NB4 (cell line): ENCODE measurements around the gene OTUB1.
A peak's percentile ranks its signal among the peaks of the same experiment; 100 is the strongest.

Experiments used
- DNase-seq: peaks from one replicate; pipeline ENCODE4 v3.0.0; 2010; ENCODE audit warnings: low read depth
- H3K4me3 ChIP-seq: one replicate; pipeline ENCODE4 v1.5.1; 2011; ENCODE audit warnings: mild to moderate bottlenecking, low read depth, low read length, moderate library complexity
- CTCF ChIP-seq: IDR thresholded peaks from one replicate; pipeline ENCODE4 v1.5.1; 2012; ENCODE audit warnings: low read depth, low read length
- MAX ChIP-seq: IDR thresholded peaks from 2 replicates; pipeline ENCODE4 v1.6.1; 2011; ENCODE audit warnings: low read depth, low read length
- MYC ChIP-seq: IDR thresholded peaks from 2 replicates; pipeline ENCODE4 v1.6.1; 2011; ENCODE audit warnings: low read depth, low read length
- POLR2A ChIP-seq: IDR thresholded peaks from 2 replicates; pipeline ENCODE4 v1.6.1; 2011; ENCODE audit warnings: mild to moderate bottlenecking; ENCODE audit not compliant: insufficient read length; ENCODE audit errors: extremely low read depth

Gene OTUB1

GRCh38 chr11:63985812-63986155 is 454 bp upstream of the OTUB1 start:
- DNase-seq = peak; percentile 73
- TF ChIP-seq MAX (0 out of 2 replicates have a peak, but pooled peaks have one; percentile 26), MYC (peak; percentile 45; the same call in 1 of the 2 replicates), CTCF (no peak)
- peak overlapping the region; percentile 80 for H3K4me3 ChIP-seq

GRCh38 chr11:63986932-63987513 is 785 bp downstream of the OTUB1 start:
- no peak for TF ChIP-seq POLR2A
- no peak for TF ChIP-seq MAX
- no peak for TF ChIP-seq CTCF
- no peak for TF ChIP-seq MYC
- DNase-seq = no peak
- peak overlapping the region; percentile 80 for H3K4me3 ChIP-seq

GRCh38 chr11:63991558-63991957 is 5.3 kb downstream of the OTUB1 start:
- no peak for DNase-seq
- TF ChIP-seq MAX (no peak), POLR2A (no peak), MYC (no peak), CTCF (no peak)
- H3K4me3 ChIP-seq = no peak overlapping the region

- no peak for TF ChIP-seq MYC
- TF ChIP-seq POLR2A = no peak
- TF ChIP-seq MAX = no peak
- no peak for TF ChIP-seq CTCF
- DNase-seq = no peak
Observed at GRCh38 chr11:63993100-63993499, 6.9 kb downstream of the OTUB1 start.

GRCh38 chr11:63993993-63994392 is 7.8 kb downstream of the OTUB1 start:
- H3K4me3 ChIP-seq = no peak overlapping the region
- TF ChIP-seq MAX (0 out of 2 replicates have a peak, but pooled peaks have one; percentile 27), MYC (no peak)
- DNase-seq = no peak

More at GRCh38 chr11:63993100-63993499, 6.9 kb downstream of the OTUB1 start:
- H3K4me3 ChIP-seq = no peak overlapping the region

GRCh38 chr11:63996512-63996911 is 10.3 kb downstream of the OTUB1 start:
- TF ChIP-seq MAX = no peak
- no peak for TF ChIP-seq MYC
- no peak for TF ChIP-seq CTCF
- no peak for TF ChIP-seq POLR2A
- H3K4me3 ChIP-seq = no peak overlapping the region
- DNase-seq = no peak
